Activated T-cell treated with anti-CD3 and anti-CD28 coated beads, Interleukin-2, amount 50 U/mL, for 72 hours (primary cell): Measurements from ENCODE around the gene CDK8. TPM values are rescaled to one million over a fixed set of nuclear protein-coding genes. Genes with fewer than 3 reads are reported as not detected.

Experiments
- ATAC-seq, 2 donors: fragments of 150-1000 bp; cut with Tn5 transposase; replicated peaks in 1 of 2; 2 replicates each; pipeline ENCODE4 v1.10.0; 2021; ENCODE audit warnings: moderate library complexity in 2 of 2, mild to moderate bottlenecking in 1 of 2
- DNase-seq, 2 donors: peaks; one replicate each; pipeline ENCODE4 v3.0.0; 2021 to 2022; ENCODE audit warnings: mixed read lengths in 1 of 2
- H3K27ac Mint-ChIP-seq: one replicate; pipeline ENCODE4 v1.8.0; 2022; ENCODE audit warnings: mild to moderate bottlenecking, moderate library complexity, mixed read lengths
- H3K27me3 Mint-ChIP-seq: one replicate; pipeline ENCODE4 v1.8.0; 2022; ENCODE audit warnings: low read depth, mixed read lengths
- H3K36me3 Mint-ChIP-seq, 2 donors: one replicate each; pipeline ENCODE4 v1.8.0; 2022; ENCODE audit warnings: mixed read lengths in 2 of 2, mild to moderate bottlenecking in 1 of 2; ENCODE audit not compliant: insufficient read depth in 2 of 2
- H3K4me1 Mint-ChIP-seq: one replicate; pipeline ENCODE4 v1.8.0; 2022; ENCODE audit warnings: low read depth, mixed read lengths
- H3K4me3 Mint-ChIP-seq, 2 donors: one replicate each; pipeline ENCODE4 v1.8.0; 2022; ENCODE audit warnings: mild to moderate bottlenecking in 2 of 2, mixed read lengths in 2 of 2, moderate library complexity in 2 of 2
- H3K9me3 Mint-ChIP-seq, 2 donors: one replicate each; pipeline ENCODE4 v1.8.0; 2022; ENCODE audit warnings: mixed read lengths in 2 of 2
- total RNA-seq, 2 donors: library from RNA; stranded (reverse); gene quantifications; one replicate each; pipeline ENCODE4 v1.2.3, GENCODE V29; 2022

Gene CDK8
- total RNA-seq, 2 donors from 2014 or later, result 21.3 to 25.1 TPM

DNA sequence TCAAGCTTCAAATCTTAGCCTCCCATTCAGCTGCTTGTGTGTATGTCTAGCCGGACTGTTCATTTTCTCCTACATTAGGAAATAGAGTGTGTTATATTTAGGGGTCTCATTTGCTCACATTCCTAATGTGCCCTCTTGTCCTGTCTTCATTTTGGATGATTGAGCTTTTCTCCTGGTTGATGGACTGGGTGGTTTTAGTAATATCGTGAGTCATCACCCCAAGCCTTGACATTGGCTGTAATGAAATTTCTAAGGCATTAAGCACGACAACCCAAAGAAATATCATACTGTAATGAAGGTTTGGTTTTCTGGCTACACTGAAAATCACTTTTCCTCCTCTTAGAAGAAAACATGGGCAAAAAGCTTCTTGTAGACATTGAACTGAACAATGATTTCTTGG is 192.8 kb downstream of the CDK8 start:
- Mint-ChIP-seq H3K27me3 (peaks cover 31% of the 10 kb centered on the region), H3K9me3 (peaks cover 3 to 6% of the 10 kb centered on the region in 2 donors), H3K27ac (no peak overlapping the region), H3K4me1 (no peaks in the 10 kb centered on the region), H3K36me3 (peaks cover 0 to 3% of the 10 kb centered on the region in 2 donors), H3K4me3 (no peak overlapping the region)
- DNase-seq (no peak), ATAC-seq (no peak)

DNA sequence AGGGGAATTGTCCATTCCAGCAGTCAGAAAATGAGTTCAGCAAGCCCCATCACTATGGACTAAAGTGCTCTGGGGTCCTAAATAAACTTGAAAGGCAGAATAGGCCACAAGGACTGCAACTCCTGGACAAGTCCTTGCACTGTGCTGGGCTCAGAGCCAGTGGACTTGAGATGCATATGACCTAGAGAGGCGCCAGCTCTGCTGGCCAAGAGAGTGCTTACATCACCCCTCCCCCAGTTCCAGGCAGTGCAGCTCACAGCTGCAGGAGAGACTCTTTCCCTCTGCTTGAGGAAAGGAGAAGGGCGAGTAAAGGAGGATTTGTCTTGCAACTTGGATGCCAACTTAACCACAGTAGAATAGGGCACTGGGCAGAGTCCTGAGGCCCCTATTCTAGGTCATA is 194.1 kb downstream of the CDK8 start:
- Mint-ChIP-seq H3K27ac (no peak overlapping the region), H3K9me3 (peaks cover 3 to 6% of the 10 kb centered on the region in 2 donors), H3K4me3 (no peak overlapping the region), H3K4me1 (no peaks in the 10 kb centered on the region), H3K27me3 (peaks cover 31% of the 10 kb centered on the region), H3K36me3 (peaks cover 0 to 3% of the 10 kb centered on the region in 2 donors)
- ATAC-seq, result no peak
- no peak for DNase-seq

DNA sequence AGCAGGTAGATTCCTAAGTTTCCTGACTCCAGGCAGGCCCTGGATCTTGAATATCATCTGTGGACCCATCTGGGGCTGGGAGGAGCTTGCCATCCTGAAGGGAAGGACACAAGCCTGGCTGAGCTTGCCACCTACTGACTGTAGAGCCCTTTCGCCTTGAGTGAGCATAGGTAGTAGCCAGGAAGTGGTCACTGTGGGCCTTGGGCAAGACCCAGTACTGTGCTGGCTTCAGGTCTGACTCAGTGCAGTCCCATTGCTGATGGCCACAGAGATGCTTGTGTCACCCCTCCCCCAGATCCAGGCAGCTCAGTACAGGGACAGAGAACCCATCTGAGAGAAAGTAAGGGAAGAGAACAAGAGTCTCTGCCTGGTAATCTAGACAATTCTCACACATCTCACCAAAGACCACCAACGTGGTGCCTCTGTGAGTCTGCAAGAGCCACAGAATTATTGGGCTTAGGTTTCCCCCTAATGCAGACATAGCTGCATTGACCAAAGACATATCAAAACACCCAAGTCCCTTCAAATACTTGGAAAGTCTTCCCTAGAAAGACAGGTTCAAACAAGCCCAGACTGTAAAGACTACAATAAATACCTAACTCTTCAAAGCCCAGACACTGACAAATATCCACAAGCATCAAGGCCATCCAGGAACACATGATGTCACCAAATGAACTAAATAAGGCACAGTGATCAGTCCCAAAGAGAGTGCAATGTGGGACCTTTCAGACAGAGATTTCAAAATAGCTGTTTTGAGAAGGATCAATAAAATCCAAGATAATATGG is 195.3 kb downstream of the CDK8 start:
- H3K9me3 Mint-ChIP-seq, result peaks cover 3 to 6% of the 10 kb centered on the region in 2 donors
- no peak for ATAC-seq
- H3K36me3 Mint-ChIP-seq, result peaks cover 0 to 3% of the 10 kb centered on the region in 2 donors
- DNase-seq, result no peak
- no peaks in the 10 kb centered on the region for H3K4me1 Mint-ChIP-seq
- H3K4me3 Mint-ChIP-seq, result no peak overlapping the region
- H3K27ac Mint-ChIP-seq, result no peak overlapping the region
- H3K27me3 Mint-ChIP-seq, result peaks cover 34% of the 10 kb centered on the region

Other genes starting within 250 kb of the CDK8 start
- under 1 TPM; 0.07 to 0.19 TPM for gene SHISA2, start 202.1 kb upstream of the CDK8 start, total RNA-seq
- 10 to 100 TPM; 46.3 to 47.0 TPM for gene RNF6, start 31.8 kb upstream of the CDK8 start, total RNA-seq